ENCODE data around the gene PLCL2. TPM values are rescaled to one million over a fixed set of nuclear protein-coding genes. Genes with fewer than 3 reads are reported as not detected.

PLCL2 gene
- total and polyA plus RNA-seq, 2 donors, result 7.0 to 17.8 TPM

DNA sequence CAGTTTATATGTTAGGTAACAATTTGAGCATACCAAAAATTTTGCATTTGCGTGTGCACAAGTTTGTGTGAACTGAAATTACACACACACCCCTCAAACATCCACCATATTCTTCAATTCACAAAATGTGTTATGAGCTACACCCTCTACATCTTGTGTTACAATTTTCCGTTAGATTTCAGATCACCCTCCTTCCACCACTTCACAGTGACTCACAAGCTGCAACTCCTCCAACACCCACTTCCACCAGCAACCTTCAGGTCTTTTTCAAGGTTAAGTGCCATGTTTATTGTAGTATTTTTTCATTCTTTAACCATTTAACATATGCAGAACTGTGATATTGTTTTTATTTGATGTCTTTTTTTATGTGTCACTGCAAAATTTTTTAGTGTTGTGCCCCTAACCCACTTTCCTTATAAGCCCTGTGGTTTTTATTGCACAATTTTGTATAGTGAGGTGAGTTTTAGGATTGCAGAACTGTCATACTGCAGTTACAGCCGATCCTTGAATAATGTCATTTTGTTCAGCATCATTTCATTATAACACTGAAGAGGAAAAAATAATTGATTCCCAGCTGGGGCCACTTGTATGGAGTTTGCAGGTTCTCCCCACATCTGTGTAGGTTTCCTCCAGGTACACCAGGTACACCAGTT is 148.9 kb downstream of the PLCL2 start:
- peak in 3 of 9 donors; percentile 15 to 40 (median 24) for DNase-seq (ENCODE audit: low read depth in 6 of 9, low spot score in 9 of 9)
- no peaks in the 10 kb centered on the region for H3K27me3 ChIP-seq (ENCODE audit: control insufficient read depth in 2 of 2, insufficient read depth in 1 of 2, low read length in 1 of 2)
- no peak overlapping the region for H3K27ac ChIP-seq (ENCODE audit: low read depth in 1 of 2, low read length in 1 of 2)
- 79% methylated on average over 3 of the region's 3 CpGs for WGBS
- H3K9me3 ChIP-seq (ENCODE audit: control insufficient read depth in 2 of 2, insufficient read depth in 1 of 2, low read length in 1 of 2), result no peaks in the 10 kb centered on the region
- peaks cover 0 to 2% of the 10 kb centered on the region in 2 donors for H3K36me3 ChIP-seq (ENCODE audit: control insufficient read depth in 2 of 2, insufficient read depth in 2 of 2, low read length in 1 of 2)
- H3K4me3 ChIP-seq (ENCODE audit: low read length in 2 of 2), result no peak overlapping the region
- peaks cover 2 to 21% of the 10 kb centered on the region in 2 donors for H3K4me1 ChIP-seq (ENCODE audit: control insufficient read depth in 2 of 2, insufficient read depth in 2 of 2, low read length in 2 of 2)

DNA sequence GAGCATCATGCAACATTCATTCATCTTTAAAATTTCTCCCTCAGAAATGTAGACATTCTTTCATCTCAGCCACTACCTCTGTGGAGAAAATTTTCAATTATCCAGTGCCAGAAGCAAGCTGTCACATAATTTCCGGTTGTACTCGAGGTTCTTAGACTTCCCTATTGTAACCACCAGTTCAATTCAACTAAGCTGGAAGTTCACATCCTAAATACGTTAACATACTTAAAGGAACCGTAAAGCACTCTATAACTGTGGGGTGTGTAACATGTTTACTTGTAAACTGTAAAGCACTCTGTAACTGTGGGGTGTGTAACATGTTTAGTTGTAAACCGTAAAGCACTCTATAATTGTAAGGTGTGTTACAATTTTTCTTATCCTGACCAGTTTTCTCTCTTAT is 150.3 kb downstream of the PLCL2 start:
- Histone ChIP-seq H3K4me3 (ENCODE audit: low read length in 2 of 2) (no peak overlapping the region), H3K4me1 (ENCODE audit: control insufficient read depth in 2 of 2, insufficient read depth in 2 of 2, low read length in 2 of 2) (peaks cover 2 to 16% of the 10 kb centered on the region in 2 donors), H3K27ac (ENCODE audit: low read depth in 1 of 2, low read length in 1 of 2) (no peak overlapping the region), H3K9me3 (ENCODE audit: control insufficient read depth in 2 of 2, insufficient read depth in 1 of 2, low read length in 1 of 2) (no peaks in the 10 kb centered on the region), H3K27me3 (ENCODE audit: control insufficient read depth in 2 of 2, insufficient read depth in 1 of 2, low read length in 1 of 2) (no peaks in the 10 kb centered on the region), H3K36me3 (ENCODE audit: control insufficient read depth in 2 of 2, insufficient read depth in 2 of 2, low read length in 1 of 2) (no peaks in the 10 kb centered on the region)
- DNase-seq (ENCODE audit: low read depth in 6 of 9, low spot score in 9 of 9), result peak in 1 of 9 donors; percentile 18
- WGBS, result 31% methylated on average over 5 of the region's 5 CpGs

DNA sequence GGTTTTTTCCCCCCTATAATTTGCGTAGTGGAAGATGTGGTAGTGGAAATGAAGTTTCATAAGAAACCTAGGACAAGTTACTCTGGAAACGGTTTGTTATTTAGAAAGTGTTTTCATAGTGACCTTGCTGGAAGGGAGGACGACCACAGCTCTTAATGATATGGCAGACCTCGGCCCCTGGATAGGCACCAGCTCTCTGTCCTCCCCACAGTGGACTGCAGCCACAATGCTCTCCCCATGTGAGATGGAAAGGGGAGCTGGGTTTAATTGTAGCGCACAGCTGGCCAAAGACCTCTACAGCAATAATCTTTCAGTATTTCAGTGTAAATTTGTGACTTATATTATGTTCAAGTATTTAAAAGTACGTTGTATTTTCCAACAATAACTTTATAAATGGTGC is 151.2 kb downstream of the PLCL2 start:
- Histone ChIP-seq H3K4me1 (ENCODE audit: control insufficient read depth in 2 of 2, insufficient read depth in 2 of 2, low read length in 2 of 2) (peaks cover 2 to 13% of the 10 kb centered on the region in 2 donors), H3K27ac (ENCODE audit: low read depth in 1 of 2, low read length in 1 of 2) (no peak overlapping the region), H3K9me3 (ENCODE audit: control insufficient read depth in 2 of 2, insufficient read depth in 1 of 2, low read length in 1 of 2) (no peaks in the 10 kb centered on the region), H3K36me3 (ENCODE audit: control insufficient read depth in 2 of 2, insufficient read depth in 2 of 2, low read length in 1 of 2) (no peaks in the 10 kb centered on the region), H3K27me3 (ENCODE audit: control insufficient read depth in 2 of 2, insufficient read depth in 1 of 2, low read length in 1 of 2) (no peaks in the 10 kb centered on the region), H3K4me3 (ENCODE audit: low read length in 2 of 2) (no peak overlapping the region)
- WGBS, result 97% methylated on average over 6 of the region's 6 CpGs
- DNase-seq (ENCODE audit: low read depth in 6 of 9, low spot score in 9 of 9), result no peak

DNA sequence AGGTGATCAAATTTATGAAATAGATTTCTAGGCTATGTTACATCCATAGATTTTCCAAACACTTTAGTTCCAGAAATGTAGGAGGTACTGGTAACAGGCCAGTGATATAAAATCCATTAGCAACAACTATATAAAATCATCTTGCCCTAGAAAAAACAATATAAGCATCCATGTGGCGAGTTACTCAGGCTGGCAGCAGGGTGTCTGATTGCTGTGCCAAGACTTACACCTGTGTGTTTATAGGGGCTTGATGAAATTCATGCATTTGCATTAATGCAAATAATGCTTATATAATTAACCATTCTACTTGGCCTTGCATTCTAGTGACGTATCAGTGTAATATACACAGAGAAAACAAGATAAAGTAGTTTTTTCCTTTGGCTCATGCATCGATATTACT is 153.4 kb downstream of the PLCL2 start:
- WGBS, result 98% methylated on average over 3 of the region's 3 CpGs
- H3K4me1 ChIP-seq (ENCODE audit: control insufficient read depth in 2 of 2, insufficient read depth in 2 of 2, low read length in 2 of 2), result peaks cover 0 to 9% of the 10 kb centered on the region in 2 donors
- DNase-seq (ENCODE audit: low read depth in 6 of 9, low spot score in 9 of 9), result no peak
- H3K4me3 ChIP-seq (ENCODE audit: low read length in 2 of 2), result no peak overlapping the region
- H3K27ac ChIP-seq (ENCODE audit: low read depth in 1 of 2, low read length in 1 of 2), result no peak overlapping the region
- H3K9me3 ChIP-seq (ENCODE audit: control insufficient read depth in 2 of 2, insufficient read depth in 1 of 2, low read length in 1 of 2), result no peaks in the 10 kb centered on the region
- H3K36me3 ChIP-seq (ENCODE audit: control insufficient read depth in 2 of 2, insufficient read depth in 2 of 2, low read length in 1 of 2), result peaks cover 0 to 2% of the 10 kb centered on the region in 2 donors
- no peaks in the 10 kb centered on the region for H3K27me3 ChIP-seq (ENCODE audit: control insufficient read depth in 2 of 2, insufficient read depth in 1 of 2, low read length in 1 of 2)

GRCh38 chr3:17038900-17039553 is 154.3 kb downstream of the PLCL2 start:
- no peak overlapping the region for H3K4me3 ChIP-seq (ENCODE audit: low read length in 2 of 2)
- no peak overlapping the region for H3K27ac ChIP-seq (ENCODE audit: low read depth in 1 of 2, low read length in 1 of 2)
- H3K27me3 ChIP-seq (ENCODE audit: control insufficient read depth in 2 of 2, insufficient read depth in 1 of 2, low read length in 1 of 2), result no peaks in the 10 kb centered on the region
- H3K9me3 ChIP-seq (ENCODE audit: control insufficient read depth in 2 of 2, insufficient read depth in 1 of 2, low read length in 1 of 2), result no peaks in the 10 kb centered on the region
- DNase-seq (ENCODE audit: low read depth in 6 of 9, low spot score in 9 of 9), result no peak
- H3K4me1 ChIP-seq (ENCODE audit: control insufficient read depth in 2 of 2, insufficient read depth in 2 of 2, low read length in 2 of 2), result peaks cover 0 to 7% of the 10 kb centered on the region in 2 donors
- H3K36me3 ChIP-seq (ENCODE audit: control insufficient read depth in 2 of 2, insufficient read depth in 2 of 2, low read length in 1 of 2), result peaks cover 0 to 2% of the 10 kb centered on the region in 2 donors
- WGBS, result 98% methylated on average over 1 of the region's 1 CpG

DNA sequence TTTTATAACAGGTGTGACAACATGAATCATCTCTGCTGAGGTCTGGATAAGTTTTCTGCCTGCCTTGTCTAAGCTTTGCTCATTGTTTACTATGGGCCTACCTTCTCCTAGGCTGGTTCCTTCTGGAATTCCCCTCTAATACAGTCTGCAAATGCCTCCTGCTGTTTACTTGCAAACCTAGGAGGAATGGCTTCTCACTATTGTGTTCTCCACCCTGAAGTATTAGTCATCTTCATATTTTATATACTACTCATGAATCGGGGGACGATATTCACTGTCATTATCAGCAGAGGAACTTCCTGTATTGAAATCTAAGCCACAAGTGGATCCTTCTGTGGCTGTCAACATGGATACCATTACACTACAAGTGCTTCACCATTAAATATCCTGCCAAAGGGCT is 154.8 kb downstream of the PLCL2 start:
- Histone ChIP-seq H3K4me3 (ENCODE audit: low read length in 2 of 2) (no peak overlapping the region), H3K27me3 (ENCODE audit: control insufficient read depth in 2 of 2, insufficient read depth in 1 of 2, low read length in 1 of 2) (no peaks in the 10 kb centered on the region), H3K4me1 (ENCODE audit: control insufficient read depth in 2 of 2, insufficient read depth in 2 of 2, low read length in 2 of 2) (peaks cover 0 to 6% of the 10 kb centered on the region in 2 donors), H3K27ac (ENCODE audit: low read depth in 1 of 2, low read length in 1 of 2) (no peak overlapping the region), H3K9me3 (ENCODE audit: control insufficient read depth in 2 of 2, insufficient read depth in 1 of 2, low read length in 1 of 2) (no peaks in the 10 kb centered on the region), H3K36me3 (ENCODE audit: control insufficient read depth in 2 of 2, insufficient read depth in 2 of 2, low read length in 1 of 2) (peaks cover 0 to 2% of the 10 kb centered on the region in 2 donors)
- 88% methylated on average over 2 of the region's 2 CpGs for WGBS
- no peak for DNase-seq (ENCODE audit: low read depth in 6 of 9, low spot score in 9 of 9)

DNA sequence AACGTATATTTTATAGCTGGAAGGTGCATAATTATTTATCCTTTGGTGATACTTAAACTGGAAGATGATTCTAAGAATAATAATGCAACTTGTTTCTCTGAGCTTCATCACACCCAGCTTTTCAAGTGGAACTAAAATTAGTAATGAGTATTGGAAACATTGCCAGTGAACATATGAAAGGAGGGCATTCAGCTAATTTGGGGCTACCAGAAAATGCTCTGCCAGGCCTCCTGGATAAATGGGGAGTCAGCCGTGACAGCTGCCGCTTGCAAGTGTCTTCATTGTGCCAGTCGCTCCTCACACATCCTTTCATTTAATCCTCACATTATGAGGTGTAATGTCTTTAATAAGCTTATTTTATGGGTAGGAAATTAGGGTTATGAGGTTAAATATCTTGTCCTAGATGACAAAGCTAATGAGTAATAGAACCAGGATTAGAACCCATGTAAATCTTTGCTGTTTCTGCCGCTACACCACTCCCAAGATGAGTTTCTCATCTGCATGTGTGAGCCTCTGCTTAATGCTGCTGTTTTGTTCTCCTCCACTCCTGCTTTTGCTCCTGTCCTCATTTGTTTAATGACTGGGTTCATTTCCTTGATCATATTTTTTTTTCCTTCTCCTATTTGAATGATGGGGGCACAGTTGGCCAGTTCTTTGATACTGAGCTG is 155.7 kb downstream of the PLCL2 start:
- Histone ChIP-seq H3K27me3 (ENCODE audit: control insufficient read depth in 2 of 2, insufficient read depth in 1 of 2, low read length in 1 of 2) (no peaks in the 10 kb centered on the region), H3K4me1 (ENCODE audit: control insufficient read depth in 2 of 2, insufficient read depth in 2 of 2, low read length in 2 of 2) (no peaks in the 10 kb centered on the region), H3K36me3 (ENCODE audit: control insufficient read depth in 2 of 2, insufficient read depth in 2 of 2, low read length in 1 of 2) (peaks cover 1 to 2% of the 10 kb centered on the region in 2 donors), H3K9me3 (ENCODE audit: control insufficient read depth in 2 of 2, insufficient read depth in 1 of 2, low read length in 1 of 2) (no peaks in the 10 kb centered on the region), H3K4me3 (ENCODE audit: low read length in 2 of 2) (no peak overlapping the region), H3K27ac (ENCODE audit: low read depth in 1 of 2, low read length in 1 of 2) (no peak overlapping the region)
- DNase-seq (ENCODE audit: low read depth in 6 of 9, low spot score in 9 of 9), result no peak
- 95% methylated on average over 5 of the region's 5 CpGs for WGBS

- 96% methylated on average over 5 of the region's 5 CpGs for WGBS
- H3K4me3 ChIP-seq (ENCODE audit: low read length in 2 of 2), result no peak overlapping the region
These were observed 156.2 kb downstream of the PLCL2 start for GRCh38 chr3:17040990-17041377.

GRCh38 chr3:17044855-17045254 is 160.1 kb downstream of the PLCL2 start:
- Histone ChIP-seq H3K4me1 (ENCODE audit: control insufficient read depth in 2 of 2, insufficient read depth in 2 of 2, low read length in 2 of 2) (peaks cover 5 to 12% of the 10 kb centered on the region in 2 donors), H3K4me3 (ENCODE audit: low read length in 2 of 2) (no peak overlapping the region), H3K9me3 (ENCODE audit: control insufficient read depth in 2 of 2, insufficient read depth in 1 of 2, low read length in 1 of 2) (no peaks in the 10 kb centered on the region), H3K36me3 (ENCODE audit: control insufficient read depth in 2 of 2, insufficient read depth in 2 of 2, low read length in 1 of 2) (peaks cover 2 to 3% of the 10 kb centered on the region in 2 donors), H3K27me3 (ENCODE audit: control insufficient read depth in 2 of 2, insufficient read depth in 1 of 2, low read length in 1 of 2) (no peaks in the 10 kb centered on the region), H3K27ac (ENCODE audit: low read depth in 1 of 2, low read length in 1 of 2) (no peak overlapping the region)
- 96% methylated on average over 2 of the region's 2 CpGs for WGBS
- no peak for DNase-seq (ENCODE audit: low read depth in 6 of 9, low spot score in 9 of 9)

More at GRCh38 chr3:17040990-17041377, 156.2 kb downstream of the PLCL2 start:
- Histone ChIP-seq H3K27ac (ENCODE audit: low read depth in 1 of 2, low read length in 1 of 2) (no peak overlapping the region), H3K27me3 (ENCODE audit: control insufficient read depth in 2 of 2, insufficient read depth in 1 of 2, low read length in 1 of 2) (no peaks in the 10 kb centered on the region), H3K9me3 (ENCODE audit: control insufficient read depth in 2 of 2, insufficient read depth in 1 of 2, low read length in 1 of 2) (no peaks in the 10 kb centered on the region), H3K36me3 (ENCODE audit: control insufficient read depth in 2 of 2, insufficient read depth in 2 of 2, low read length in 1 of 2) (peaks cover 2 to 3% of the 10 kb centered on the region in 2 donors), H3K4me1 (ENCODE audit: control insufficient read depth in 2 of 2, insufficient read depth in 2 of 2, low read length in 2 of 2) (no peaks in the 10 kb centered on the region)
- DNase-seq (ENCODE audit: low read depth in 6 of 9, low spot score in 9 of 9), result no peak
